OCI-LY7 (cell line): Measurements from ENCODE around the gene NPHP1. TPM values are rescaled to one million over a fixed set of nuclear protein-coding genes. Genes with fewer than 3 reads are reported as not detected.
"Not testable (repeated sequence)": the region's sequence is repeated elsewhere in the genome, so short reads cannot be mapped to it uniquely, and the experiment has no call there.

Source experiments
- BruUV-seq: library from RNA; stranded (reverse); fragments of 400-500 nt; replicated peaks from 2 replicates; lab custom pipeline; 2021; lab: Mats Ljungman, UMichigan
- CTCF ChIA-PET: fragments of 300-600 bp; sonication (Branson Sonifier 250); formaldehyde crosslinking; loops from one replicate; lab custom pipeline; 2022; ENCODE audit warnings: antibody characterized with exemption; ENCODE audit not compliant: unreplicated experiment; lab: Charles Lee
- POLR2A ChIA-PET: fragments of 300-600 bp; sonication (Branson Sonifier 250); formaldehyde crosslinking; loops from one replicate; lab custom pipeline; 2022; ENCODE audit warnings: antibody characterized with exemption; lab: Charles Lee
- DNase-seq: peaks from one replicate; pipeline ENCODE4 v3.0.0-alpha.2; 2015; ENCODE audit warnings: low spot score
- H2AFZ ChIP-seq: fragments of 200-600 bp; sonication (generic), shearing (Covaris generic); 2 replicates; pipeline ENCODE4 v1.6.1; 2014; ENCODE audit warnings: mild to moderate bottlenecking, antibody characterized with exemption, low read length, moderate library complexity
- H3K27ac ChIP-seq: fragments of 200-600 bp; sonication (generic); 2 replicates; pipeline ENCODE4 v1.5.1; 2014; ENCODE audit warnings: mixed run types, low read depth, mild to moderate bottlenecking, moderate library complexity, low read length, inconsistent platforms; ENCODE audit not compliant: poor library complexity, severe bottlenecking
- H3K36me3 ChIP-seq: fragments of 200-600 bp; sonication (generic); 2 replicates; pipeline ENCODE4 v1.6.1; 2014; ENCODE audit warnings: mild to moderate bottlenecking, antibody characterized with exemption, low read length, moderate library complexity, mixed read lengths; ENCODE audit not compliant: insufficient read depth
- H3K4me1 ChIP-seq: fragments of 200-600 bp; sonication (generic); 2 replicates; pipeline ENCODE4 v1.5.1; 2014; ENCODE audit warnings: mild to moderate bottlenecking, low read length; ENCODE audit not compliant: insufficient read depth, poor library complexity, severe bottlenecking
- H3K4me2 ChIP-seq: fragments of 200-600 bp; sonication (generic); 2 replicates; pipeline ENCODE4 v1.6.1; 2014; ENCODE audit warnings: mild to moderate bottlenecking, low read length
- H3K4me3 ChIP-seq: fragments of 200-600 bp; sonication (generic); 2 replicates; pipeline ENCODE4 v1.5.1; 2014; ENCODE audit warnings: mild to moderate bottlenecking, low read depth, low read length; ENCODE audit not compliant: poor library complexity, severe bottlenecking
- H3K79me2 ChIP-seq: fragments of 200-600 bp; sonication (generic); 2 replicates; pipeline ENCODE4 v1.6.1; 2016; ENCODE audit warnings: low read depth, mild to moderate bottlenecking, low read length, moderate library complexity, mixed read lengths; ENCODE audit not compliant: insufficient read depth
- H3K9me2 ChIP-seq: fragments of 200-600 bp; sonication (generic); 2 replicates; pipeline ENCODE4 v1.6.1; 2016; ENCODE audit warnings: mild to moderate bottlenecking, low read length, mixed read lengths; ENCODE audit not compliant: insufficient read depth
- H3K9me3 ChIP-seq: fragments of 200-600 bp; sonication (generic); 2 replicates; pipeline ENCODE4 v1.6.1; 2014; ENCODE audit warnings: mild to moderate bottlenecking, mixed run types, low read length, mixed read lengths
- H4K20me1 ChIP-seq: fragments of 200-600 bp; sonication (generic); 2 replicates; pipeline ENCODE4 v1.6.1; 2014; ENCODE audit warnings: mild to moderate bottlenecking, antibody characterized with exemption, low read length, moderate library complexity, mixed read lengths; ENCODE audit not compliant: insufficient read depth
- intact Hi-C: fragments of 100-400 bp; cut with micrococcal nuclease; formaldehyde crosslinking; loops from one replicate; pipeline ENCODE4 v1.10.0; 2022; ENCODE audit not compliant: unreplicated experiment
- microRNA-seq: library from miRNA; unstranded; fragments of <30 nt; microRNA quantifications from one replicate; pipeline ENCODE4 v1.2.0, GENCODE V29; 2022; ENCODE audit warnings: borderline replicate concordance
- small RNA-seq: library from RNA; depleted of rRNA; stranded (forward); fragments of <200 nt; gene quantifications from one replicate; pipeline ENCODE3, GENCODE V24; 2014
- total RNA-seq, 2 experiments: library from RNA; depleted of rRNA in 1 of 2; stranded (reverse); fragments of >200 nt in 1 of 2; shearing (Covaris generic) in 1 of 2; gene quantifications; 2 replicates each; pipeline ENCODE4 v1.2.3, GENCODE V29; 2014 to 2022

NPHP1 gene
- total RNA-seq, 2 experiments from 2014 or later, result 1.6 to 2.0 TPM

GRCh38 chr2:110083162-110083561, 121.7 kb downstream of the NPHP1 start:
- H3K36me3 ChIP-seq, H3K4me3 ChIP-seq, H3K79me2 ChIP-seq, H3K9me2 ChIP-seq, H3K4me1 ChIP-seq, H3K27ac ChIP-seq, H2AFZ ChIP-seq, DNase-seq, CTCF ChIA-PET, H4K20me1 ChIP-seq, H3K9me3 ChIP-seq, BruUV-seq, H3K4me2 ChIP-seq, intact Hi-C loops, POLR2A ChIA-PET: not testable (repeated sequence)

GRCh38 chr2:110078104-110078503, 126.7 kb downstream of the NPHP1 start:
- H4K20me1 ChIP-seq, H3K36me3 ChIP-seq, POLR2A ChIA-PET, H3K4me3 ChIP-seq, H3K27ac ChIP-seq, intact Hi-C loops, DNase-seq, H2AFZ ChIP-seq, BruUV-seq, H3K79me2 ChIP-seq, CTCF ChIA-PET, H3K4me2 ChIP-seq, H3K9me2 ChIP-seq, H3K4me1 ChIP-seq, H3K9me3 ChIP-seq: not testable (repeated sequence)

- H3K4me3 ChIP-seq, DNase-seq, H2AFZ ChIP-seq, H3K79me2 ChIP-seq, H4K20me1 ChIP-seq, BruUV-seq, H3K36me3 ChIP-seq, H3K4me1 ChIP-seq, H3K4me2 ChIP-seq, CTCF ChIA-PET, intact Hi-C loops, POLR2A ChIA-PET, H3K9me2 ChIP-seq, H3K9me3 ChIP-seq, H3K27ac ChIP-seq: not testable (repeated sequence)
Observed at GRCh38 chr2:110075896-110076295, 128.9 kb downstream of the NPHP1 start.

Small RNA genes lying within 50 kb of the gene (microRNA-seq; reads per million reads assigned to microRNA genes)
- gene MIR4436B1, result not detected

Small RNA genes lying within 50 kb of the gene (small RNA-seq; reads per million reads assigned to genes)
- gene MIR4436B1, result not detected

Other genes starting within 250 kb of the NPHP1 start
- gene MALL, start 89.2 kb downstream of the NPHP1 start, total RNA-seq (2014; rRNA removed; shearing (Covaris generic)), result not detected in 2 replicates
- not detected in 2 replicates for gene MALL, start 89.2 kb downstream of the NPHP1 start, total RNA-seq (2022)
- gene MTLN, start 7.5 kb upstream of the NPHP1 start, total RNA-seq (2014; rRNA removed; shearing (Covaris generic)), result 0.69 and 1.1 TPM in 2 replicates
- 8.5 and 11.0 TPM in 2 replicates for gene MTLN, start 7.5 kb upstream of the NPHP1 start, total RNA-seq (2022)